HG03280 (cell line): ENCODE results near the gene KCNG2.

ENCODE experiments used
- ATAC-seq: cut with Tn5 transposase; IDR thresholded peaks from one replicate; pipeline ENCODE4 v1.9.1; 2021; ENCODE audit warnings: mild to moderate bottlenecking, moderate library complexity; ENCODE audit not compliant: unreplicated experiment

KCNG2 gene

GRCh38 chr18:79902075-79902474 lies 104.3 kb downstream of the KCNG2 start:
- no peak for ATAC-seq

- ATAC-seq: no peak
Measured at GRCh38 chr18:79902640-79903039, 104.9 kb downstream of the KCNG2 start.

DNA sequence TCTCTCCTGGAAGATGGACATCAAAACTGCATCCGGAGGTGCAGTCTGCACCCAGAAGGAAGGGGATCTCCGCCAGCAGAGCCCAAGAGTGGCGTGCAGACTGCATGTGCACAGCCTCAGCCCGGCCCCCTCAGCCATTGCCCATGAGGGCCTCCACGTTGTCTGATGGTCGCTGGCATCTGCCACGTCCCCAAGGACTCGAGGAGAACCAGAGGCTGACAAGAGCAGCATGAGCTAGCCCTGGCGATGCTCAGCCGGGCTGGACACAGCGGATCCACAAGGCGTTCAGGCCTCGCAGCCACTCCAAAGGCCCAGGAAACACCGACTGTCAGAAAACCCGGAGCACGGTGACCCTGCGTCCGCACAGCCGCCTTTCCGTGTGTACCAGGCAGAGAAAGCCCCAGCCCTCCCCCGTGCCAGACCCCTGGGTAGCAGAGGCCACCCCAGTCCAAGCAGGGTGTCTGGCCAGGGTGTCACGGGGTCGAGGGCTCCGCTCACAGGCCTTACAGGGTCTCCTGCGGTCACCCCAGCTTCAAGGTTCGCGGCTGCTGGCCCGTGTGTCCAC lies 105.4 kb downstream of the KCNG2 start:
- no peak for ATAC-seq

GRCh38 chr18:79903787-79904356 lies 106.1 kb downstream of the KCNG2 start:
- ATAC-seq: no peak

DNA sequence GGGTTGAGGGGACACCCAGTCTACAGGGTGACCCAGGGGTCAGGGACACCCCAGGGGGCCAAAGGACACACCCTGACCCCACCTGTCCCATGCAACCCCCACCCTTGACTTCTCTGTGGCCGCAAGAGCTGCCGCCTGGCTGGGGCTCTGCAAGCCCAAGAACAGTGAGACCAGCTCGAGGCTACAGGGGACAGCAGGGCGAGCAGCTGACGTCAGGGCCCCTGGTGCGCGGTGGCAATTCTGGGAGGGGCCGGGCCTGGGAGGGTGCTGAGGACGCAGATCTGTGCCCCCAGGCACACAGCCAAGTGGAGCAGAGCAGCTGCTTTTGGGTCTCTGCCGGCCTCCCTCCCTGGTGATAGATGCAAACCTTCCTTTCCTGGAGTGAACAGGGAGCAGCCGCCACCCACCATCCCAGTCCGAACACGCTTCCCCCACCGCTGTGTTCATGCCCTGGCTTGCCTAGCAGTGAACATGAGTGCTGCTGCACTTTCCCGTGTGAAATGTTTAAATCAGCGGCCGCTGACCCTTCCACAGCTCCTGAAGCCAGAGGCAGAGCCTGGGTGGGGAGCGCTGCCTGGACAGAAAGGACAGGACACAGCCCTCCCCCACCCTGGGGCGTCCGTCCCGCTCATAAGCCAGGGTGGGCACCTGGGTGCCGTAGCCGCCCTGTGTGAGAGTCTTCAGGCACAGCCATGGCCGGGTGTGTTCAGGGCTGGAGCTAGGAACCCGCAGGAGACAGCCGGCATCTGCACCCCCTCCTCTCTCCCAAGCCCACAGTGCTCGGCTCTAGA lies 106.8 kb downstream of the KCNG2 start:
- no peak for ATAC-seq

GRCh38 chr18:79905389-79905911 lies 107.7 kb downstream of the KCNG2 start:
- ATAC-seq: no peak

DNA sequence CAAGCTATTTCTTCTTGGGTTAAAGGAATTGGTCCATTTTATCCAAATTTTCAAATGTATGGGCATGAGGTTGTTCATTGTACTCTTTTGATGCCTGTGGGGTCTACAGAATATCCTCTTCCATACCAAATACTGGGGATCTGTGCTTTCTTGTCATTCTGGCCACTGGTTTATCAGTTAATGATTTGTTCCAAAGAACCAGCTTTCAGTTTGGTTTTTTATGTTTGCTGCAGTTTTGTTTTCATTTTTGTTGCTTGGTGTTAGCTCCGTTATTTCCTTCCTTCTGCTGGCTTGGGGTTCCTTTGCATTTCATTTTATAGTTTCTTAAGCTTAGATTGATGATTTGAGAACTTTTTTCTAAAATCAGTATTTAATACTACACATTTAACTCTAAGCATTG lies 108.3 kb downstream of the KCNG2 start:
- no peak for ATAC-seq

GRCh38 chr18:79906706-79907105 lies 109.0 kb downstream of the KCNG2 start:
- ATAC-seq: no peak

- no peak for ATAC-seq
Measured at GRCh38 chr18:79910563-79911343, 113.0 kb downstream of the KCNG2 start.

- no peak for ATAC-seq
Measured at GRCh38 chr18:79911344-79912270, 113.9 kb downstream of the KCNG2 start.

DNA sequence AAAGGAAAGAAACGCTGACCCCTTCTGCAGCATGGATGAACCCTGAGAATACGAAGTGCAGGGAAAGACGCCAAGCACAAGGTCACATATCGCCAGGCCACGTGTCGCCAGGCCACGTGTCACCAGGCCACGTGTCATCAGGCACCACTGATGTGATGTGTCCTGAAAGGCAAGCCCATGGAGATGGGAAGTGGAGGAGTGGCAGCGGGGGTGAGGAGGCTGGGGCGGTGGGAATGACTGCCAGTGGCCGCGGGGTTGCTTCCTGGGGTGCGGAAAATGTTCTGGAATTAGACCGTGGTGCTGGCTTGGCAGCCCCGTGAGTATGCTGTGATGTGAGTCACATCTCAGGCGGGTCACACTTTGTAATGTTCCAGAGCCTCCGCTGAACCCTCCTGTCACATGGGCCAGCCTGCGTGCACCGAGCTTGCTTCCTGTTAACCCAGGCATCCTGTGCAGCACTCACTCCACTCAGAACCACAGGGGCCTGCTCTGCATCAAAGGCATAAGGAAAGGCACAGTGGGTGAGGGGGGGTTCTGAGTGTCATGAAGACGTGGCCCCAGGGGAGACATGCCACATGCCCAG lies 114.8 kb downstream of the KCNG2 start:
- ATAC-seq: no peak

GRCh38 chr18:79912994-79913831 lies 115.5 kb downstream of the KCNG2 start:
- no peak for ATAC-seq

GRCh38 chr18:79914614-79915160 lies 116.9 kb downstream of the KCNG2 start:
- no peak for ATAC-seq

GRCh38 chr18:79915161-79916127 lies 117.7 kb downstream of the KCNG2 start:
- no peak for ATAC-seq

GRCh38 chr18:79916128-79916494 lies 118.4 kb downstream of the KCNG2 start:
- ATAC-seq: no peak

DNA sequence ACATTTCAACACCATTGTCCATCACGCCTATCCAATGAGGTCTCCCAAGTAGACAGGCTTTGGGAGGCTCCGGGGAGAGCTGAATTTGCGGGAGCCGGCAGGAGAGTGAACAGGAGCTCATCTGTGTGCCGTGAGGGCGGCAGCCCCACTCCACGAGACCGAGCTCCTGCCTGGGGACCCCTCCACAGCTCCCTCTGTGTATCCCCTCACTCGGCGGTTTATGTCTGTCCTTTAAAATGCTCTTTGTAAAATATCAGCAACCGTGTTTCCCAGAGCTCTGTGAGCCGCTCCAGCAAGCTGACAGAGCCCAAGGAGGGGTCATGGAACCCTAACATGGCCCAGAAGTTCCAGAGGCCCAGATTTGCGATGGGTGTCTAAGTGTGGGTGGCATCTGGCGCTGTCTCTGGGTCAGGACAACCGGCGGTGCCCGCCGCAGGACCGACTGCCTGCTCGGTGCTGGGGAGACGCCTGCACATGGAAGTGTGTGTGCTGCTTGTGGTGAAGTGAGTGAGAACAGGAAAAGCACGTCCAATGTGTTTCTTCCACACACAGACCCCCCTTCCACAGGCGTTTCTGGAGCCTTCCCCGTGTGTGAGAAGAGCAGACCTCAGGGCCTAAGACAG lies 118.9 kb downstream of the KCNG2 start:
- no peak for ATAC-seq

GRCh38 chr18:79917169-79917852 lies 119.6 kb downstream of the KCNG2 start:
- no peak for ATAC-seq
